CD14-positive monocyte (primary cell): ENCODE data around the gene CRTC3. TPM values are rescaled to one million over a fixed set of nuclear protein-coding genes. Genes with fewer than 3 reads are reported as not detected.
A peak's percentile ranks its signal among the peaks of the same experiment; 100 is the strongest.

Experiments
- DNase-seq, 3 donors: peaks; one replicate each; pipeline ENCODE4 v3.0.0-alpha.2; 2011 to 2022
- H2AFZ ChIP-seq: 2 replicates; pipeline ENCODE4 v1.6.0; 2012; ENCODE audit warnings: mild to moderate bottlenecking, low read depth, low read length, inconsistent platforms; ENCODE audit not compliant: insufficient read depth, poor library complexity, severe bottlenecking
- H3K27ac ChIP-seq, 2 donors: 1 replicate in 1 of 2; 2 replicates in 1 of 2; pipeline ENCODE4 v1.5.1; 2012 to 2013; ENCODE audit warnings: low read length in 2 of 2, control low read depth in 1 of 2, inconsistent platforms in 1 of 2, low read depth in 1 of 2, mild to moderate bottlenecking in 1 of 2
- H3K27me3 ChIP-seq, 2 donors: one replicate each; pipeline versions ENCODE4 v1.6.0 to v1.6.1; 2011 to 2013; ENCODE audit warnings: low read length in 2 of 2; ENCODE audit not compliant: control insufficient read depth in 2 of 2, insufficient read depth in 2 of 2
- H3K36me3 ChIP-seq, 2 donors: replicated peaks in 1 of 2; 1 replicate in 1 of 2; 2 replicates in 1 of 2; pipeline versions ENCODE4 v1.5.1 to v1.6.1; 2012 to 2013; ENCODE audit warnings: low read length in 2 of 2, control low read depth in 1 of 2, inconsistent platforms in 1 of 2, mild to moderate bottlenecking in 1 of 2; ENCODE audit not compliant: insufficient read depth in 2 of 2, control insufficient read depth in 1 of 2
- H3K4me1 ChIP-seq, 2 donors: 1 replicate in 1 of 2; 2 replicates in 1 of 2; pipeline versions ENCODE4 v1.5.1 to v1.6.1; 2012 to 2013; ENCODE audit warnings: low read length in 2 of 2, control low read depth in 1 of 2, inconsistent platforms in 1 of 2, mild to moderate bottlenecking in 1 of 2, moderate library complexity in 1 of 2; ENCODE audit not compliant: insufficient read depth in 2 of 2, control insufficient read depth in 1 of 2
- H3K4me2 ChIP-seq: replicated peaks from 2 replicates; pipeline ENCODE3; 2012; ENCODE audit warnings: low read length, moderate library complexity, mild to moderate bottlenecking; ENCODE audit not compliant: poor library complexity, severe bottlenecking; ENCODE audit errors: extremely low read depth
- H3K4me3 ChIP-seq, 3 experiments: fragments of 200-600 bp in 1 of 3; sonication (generic) in 1 of 3; replicated peaks in 1 of 3; 1 replicate in 2 of 3; 2 replicates in 1 of 3; pipeline ENCODE4 v1.5.1; 2011 to 2013; ENCODE audit warnings: low read length in 3 of 3, mild to moderate bottlenecking in 3 of 3, control low read depth in 2 of 3, low read depth in 2 of 3, inconsistent platforms in 1 of 3, moderate library complexity in 1 of 3
- H3K79me2 ChIP-seq: 2 replicates; pipeline ENCODE4 v1.6.0; 2012; ENCODE audit warnings: mild to moderate bottlenecking, control low read depth, inconsistent platforms, low read length, moderate library complexity; ENCODE audit not compliant: insufficient read depth
- H3K9ac ChIP-seq: 2 replicates; pipeline ENCODE4 v1.6.0; 2017; ENCODE audit warnings: low read length, mild to moderate bottlenecking; ENCODE audit not compliant: insufficient read depth, poor library complexity, severe bottlenecking
- H3K9me3 ChIP-seq, 2 donors: replicated peaks in 1 of 2; 1 replicate in 1 of 2; 2 replicates in 1 of 2; pipeline versions ENCODE4 v1.5.1 to v1.6.1; 2012 to 2013; ENCODE audit warnings: low read length in 2 of 2, control low read depth in 1 of 2; ENCODE audit not compliant: control insufficient read depth in 1 of 2, insufficient read depth in 1 of 2
- H4K20me1 ChIP-seq: 2 replicates; pipeline ENCODE4 v1.6.0; 2012; ENCODE audit warnings: mild to moderate bottlenecking, low read length, control low read depth, moderate library complexity; ENCODE audit not compliant: insufficient read depth
- H3K27ac Mint-ChIP-seq, 7 donors: one replicate each; pipeline ENCODE4 v1.8.0; 2020; ENCODE audit warnings: mild to moderate bottlenecking in 7 of 7, mixed read lengths in 7 of 7, moderate library complexity in 6 of 7, inconsistent platforms in 2 of 7
- H3K27me3 Mint-ChIP-seq, 3 donors: one replicate each; pipeline ENCODE4 v1.8.0; 2021 to 2022; ENCODE audit warnings: low read depth in 3 of 3, mild to moderate bottlenecking in 3 of 3, mixed read lengths in 3 of 3, moderate library complexity in 3 of 3, inconsistent platforms in 1 of 3
- H3K36me3 Mint-ChIP-seq, 2 donors: one replicate each; pipeline ENCODE4 v1.8.0; 2020; ENCODE audit warnings: mixed read lengths in 2 of 2, inconsistent platforms in 1 of 2, mild to moderate bottlenecking in 1 of 2
- H3K4me1 Mint-ChIP-seq: one replicate; pipeline ENCODE4 v1.8.0; 2020; ENCODE audit warnings: mild to moderate bottlenecking, mixed read lengths
- H3K4me3 Mint-ChIP-seq, 2 donors: one replicate each; pipeline ENCODE4 v1.8.0; 2020; ENCODE audit warnings: mild to moderate bottlenecking in 2 of 2, mixed read lengths in 2 of 2, moderate library complexity in 1 of 2
- H3K9me3 Mint-ChIP-seq, 7 donors: one replicate each; pipeline ENCODE4 v1.8.0; 2020 to 2022; ENCODE audit warnings: mixed read lengths in 7 of 7, mild to moderate bottlenecking in 6 of 7, moderate library complexity in 6 of 7, inconsistent platforms in 2 of 7
- WGBS: methylation state at CpG from one replicate; pipeline ENCODE4 v1.1.5; 2013; ENCODE audit warnings: missing lambda C conversion rate; ENCODE audit not compliant: insufficient coverage; 5-methylcytosine and 5-hydroxymethylcytosine counted together
- intact Hi-C, 2 donors: fragments of 100-400 bp; cut with micrococcal nuclease; formaldehyde crosslinking; loops; one replicate each; pipeline versions ENCODE4 v1.15.0 to v1.15.1; 2023
- polyA plus RNA-seq, 3 donors: library from polyadenylated mRNA; depleted of rRNA in 1 of 3; unstranded in 2 of 3; stranded (reverse) in 1 of 3; fragments of 300-500 nt in 2 of 3; fragments of >200 nt in 1 of 3; fragmentation: Illumina TruSeq in 2 of 3; gene quantifications; 1 replicate in 2 of 3; 2 replicates in 1 of 3; pipeline ENCODE4 v1.2.3, GENCODE V29; 2012 to 2021
- TF ChIP-seq, protein P1 (sequence below): fragments of 200-600 bp; IDR thresholded peaks from one replicate; pipeline ENCODE4 v1.8.0; 2022; ENCODE audit warnings: antibody characterized with exemption, mild to moderate bottlenecking

The CRTC3 gene
- polyA plus RNA-seq, 3 donors = 6.0 to 25.4 (median 12.2) TPM

DNA sequence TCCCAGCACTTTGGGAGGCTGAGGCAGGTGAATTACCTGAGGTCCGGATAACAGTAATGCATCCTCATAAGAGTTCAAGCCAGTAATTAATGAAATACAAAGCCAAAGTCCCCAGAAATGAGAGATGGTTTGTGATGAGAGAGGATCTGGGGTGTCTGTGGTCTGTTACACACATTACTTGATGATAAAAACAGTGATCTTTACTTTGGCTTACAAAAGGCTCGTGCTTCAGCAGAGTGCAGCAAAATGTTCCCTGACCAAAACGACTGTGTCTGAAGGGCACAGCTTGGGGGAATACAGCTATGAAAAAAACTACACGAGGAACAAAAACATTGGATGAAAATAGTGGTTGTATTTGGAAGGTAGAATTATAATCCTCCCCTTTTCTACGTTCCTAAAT is 40.9 kb downstream of the CRTC3 start:
- Histone ChIP-seq H3K4me3 (no peak overlapping the region), H2AFZ (no peak overlapping the region), H3K4me1 (peaks cover 62 to 69% of the 10 kb centered on the region in 2 donors), H4K20me1 (no peaks in the 10 kb centered on the region), H3K79me2 (peaks cover 44% of the 10 kb centered on the region), H3K9me3 (no peaks in the 10 kb centered on the region), H3K36me3 (peaks cover 0 to 3% of the 10 kb centered on the region in 2 donors), H3K27ac (peak overlapping the region; percentile 79 to 94), H3K4me2 (peak overlapping the region; percentile 68), H3K27me3 (no peaks in the 10 kb centered on the region), H3K9ac (peak overlapping the region; percentile 41)
- no CpG with 5 or more reads among the region's 5 CpGs for WGBS
- H3K9me3 Mint-ChIP-seq = no peaks in the 10 kb centered on the region
- peaks cover 2 to 10% of the 10 kb centered on the region in 2 donors for H3K36me3 Mint-ChIP-seq
- peak overlapping the region in 1 of 2 donors; percentile 32 for H3K4me3 Mint-ChIP-seq
- peaks cover 69% of the 10 kb centered on the region for H3K4me1 Mint-ChIP-seq
- H3K27me3 Mint-ChIP-seq = peaks cover 0 to 2% (median 0%) of the 10 kb centered on the region in 3 donors
- H3K27ac Mint-ChIP-seq = peak overlapping the region; percentile 94 to 100 (median 98)
- DNase-seq = no peak
- intact Hi-C loops = loop anchor here in 1 of 2 donors (10.0 kb wide), 1 partner anchor 166 kb away; no protein-coding TSS in a partner anchor
- TF ChIP-seq, protein P1, sequence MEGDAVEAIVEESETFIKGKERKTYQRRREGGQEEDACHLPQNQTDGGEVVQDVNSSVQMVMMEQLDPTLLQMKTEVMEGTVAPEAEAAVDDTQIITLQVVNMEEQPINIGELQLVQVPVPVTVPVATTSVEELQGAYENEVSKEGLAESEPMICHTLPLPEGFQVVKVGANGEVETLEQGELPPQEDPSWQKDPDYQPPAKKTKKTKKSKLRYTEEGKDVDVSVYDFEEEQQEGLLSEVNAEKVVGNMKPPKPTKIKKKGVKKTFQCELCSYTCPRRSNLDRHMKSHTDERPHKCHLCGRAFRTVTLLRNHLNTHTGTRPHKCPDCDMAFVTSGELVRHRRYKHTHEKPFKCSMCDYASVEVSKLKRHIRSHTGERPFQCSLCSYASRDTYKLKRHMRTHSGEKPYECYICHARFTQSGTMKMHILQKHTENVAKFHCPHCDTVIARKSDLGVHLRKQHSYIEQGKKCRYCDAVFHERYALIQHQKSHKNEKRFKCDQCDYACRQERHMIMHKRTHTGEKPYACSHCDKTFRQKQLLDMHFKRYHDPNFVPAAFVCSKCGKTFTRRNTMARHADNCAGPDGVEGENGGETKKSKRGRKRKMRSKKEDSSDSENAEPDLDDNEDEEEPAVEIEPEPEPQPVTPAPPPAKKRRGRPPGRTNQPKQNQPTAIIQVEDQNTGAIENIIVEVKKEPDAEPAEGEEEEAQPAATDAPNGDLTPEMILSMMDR = no peak

DNA sequence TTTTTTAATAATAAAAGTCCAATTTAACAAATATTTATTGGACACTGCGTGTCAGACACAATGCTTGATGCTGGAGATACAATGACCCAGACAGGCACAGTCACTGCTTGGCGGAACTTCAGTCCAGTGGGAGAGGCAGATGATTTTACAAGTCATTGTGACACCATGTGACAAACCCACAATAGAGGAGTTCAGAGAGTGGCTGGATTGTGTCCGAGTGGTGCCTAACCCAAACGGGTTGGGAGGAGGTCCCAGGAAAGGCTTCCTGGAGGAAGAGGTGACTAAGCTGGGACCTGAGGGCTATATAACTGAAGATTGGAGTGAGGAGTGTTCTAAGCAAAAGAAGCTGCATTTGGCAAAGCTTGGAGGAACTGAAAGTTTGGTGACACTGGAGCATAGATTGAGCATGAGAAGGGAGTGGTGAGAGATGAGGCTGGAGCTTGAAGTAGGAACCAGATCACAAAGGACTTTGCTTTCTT is 41.4 kb downstream of the CRTC3 start:
- 0% methylated on average over 2 of the region's 4 CpGs for WGBS
- H3K27ac Mint-ChIP-seq = peak overlapping the region; percentile 94 to 100 (median 98)
- peak; percentile 91 to 96 (median 95) for DNase-seq
- peaks cover 64% of the 10 kb centered on the region for H3K4me1 Mint-ChIP-seq
- Histone ChIP-seq H3K9ac (peak overlapping the region; percentile 41), H3K27me3 (no peaks in the 10 kb centered on the region), H3K4me1 (peaks cover 57 to 64% of the 10 kb centered on the region in 2 donors), H3K4me3 (peak overlapping the region in 2 of 3 experiments; percentile 48 to 52), H3K4me2 (peak overlapping the region; percentile 68), H3K36me3 (peaks cover 0 to 3% of the 10 kb centered on the region in 2 donors), H3K9me3 (no peaks in the 10 kb centered on the region), H3K79me2 (peaks cover 46% of the 10 kb centered on the region), H2AFZ (no peak overlapping the region), H4K20me1 (no peaks in the 10 kb centered on the region), H3K27ac (peak overlapping the region; percentile 79 to 94)
- TF ChIP-seq, protein P1 = no peak
- peaks cover 0 to 2% (median 0%) of the 10 kb centered on the region in 3 donors for H3K27me3 Mint-ChIP-seq
- H3K9me3 Mint-ChIP-seq = no peaks in the 10 kb centered on the region
- peaks cover 4 to 10% of the 10 kb centered on the region in 2 donors for H3K36me3 Mint-ChIP-seq
- H3K4me3 Mint-ChIP-seq = peak overlapping the region; percentile 83 to 87
- intact Hi-C loops = loop anchor here in 1 of 2 donors (10.0 kb wide), 1 partner anchor 166 kb away; no protein-coding TSS in a partner anchor
